Tibial artery (tissue), 4 donors: ENCODE results near the gene EDN2.

Experiments used
- DNase-seq, 2 donors: peaks; one replicate each; pipeline ENCODE4 v3.0.0-alpha.2; 2019
- H3K27ac ChIP-seq, 2 donors: fragments of 200-600 bp; sonication (generic) in 1 of 2; 1 replicate in 1 of 2; 2 replicates in 1 of 2; pipeline ENCODE4 v1.5.1; 2018 to 2019; ENCODE audit warnings: mild to moderate bottlenecking in 1 of 2
- H3K27me3 ChIP-seq, 2 donors: fragments of 200-600 bp; sonication (generic) in 1 of 2; one replicate each; pipeline versions ENCODE4 v1.5.1 to v1.6.0; 2016 to 2019
- H3K36me3 ChIP-seq, 3 donors: fragments of 200-600 bp; sonication (generic) in 2 of 3; one replicate each; pipeline ENCODE4 v1.5.1; 2016 to 2019; ENCODE audit warnings: mild to moderate bottlenecking in 2 of 3
- H3K4me1 ChIP-seq, 4 donors: fragments of 200-600 bp; sonication (generic) in 2 of 4; 1 replicate in 3 of 4; 2 replicates in 1 of 4; pipeline ENCODE4 v1.5.1; 2016 to 2019
- H3K4me3 ChIP-seq, 2 donors: fragments of 200-600 bp; sonication (generic) in 1 of 2; 1 replicate in 1 of 2; 2 replicates in 1 of 2; pipeline ENCODE4 v1.5.1; 2018 to 2019; ENCODE audit warnings: mild to moderate bottlenecking in 2 of 2
- H3K9me3 ChIP-seq, 3 donors: fragments of 200-600 bp; sonication (generic) in 1 of 3; one replicate each; pipeline ENCODE4 v1.5.1; 2016 to 2019
- CTCF ChIP-seq, 2 experiments: fragments of 200-600 bp in 1 of 2; fragments of 450-650 bp in 1 of 2; IDR thresholded peaks; one replicate each; pipeline ENCODE4 v1.5.1; 2017 to 2019; ENCODE audit warnings: antibody characterized with exemption in 2 of 2, mild to moderate bottlenecking in 1 of 2, moderate library complexity in 1 of 2
- intact Hi-C: fragments of 100-400 bp; cut with DNase I; formaldehyde crosslinking; loops from one replicate; pipeline ENCODE4 v1.15.0; 2023; ENCODE audit warnings: low total_unique reads

The EDN2 gene

GRCh38 chr1:41515131-41515678, 30.7 kb upstream of the EDN2 start:
- Histone ChIP-seq H3K36me3 (peaks cover 0 to 29% (median 0%) of the 10 kb centered on the region in 3 donors), H3K4me1 (peaks cover 6 to 28% (median 18%) of the 10 kb centered on the region in 4 donors), H3K27ac (no peak overlapping the region), H3K4me3 (no peak overlapping the region), H3K9me3 (no peaks in the 10 kb centered on the region), H3K27me3 (no peaks in the 10 kb centered on the region)
- intact Hi-C loops: loop anchor here (10.0 kb wide), 1 partner anchor 150 kb away; no protein-coding TSS in a partner anchor
- no peak for TF ChIP-seq CTCF (IDR thresholded peaks at IDR 0.05)
- no peak for DNase-seq

- Histone ChIP-seq H3K36me3 (peaks cover 0 to 32% (median 0%) of the 10 kb centered on the region in 3 donors), H3K9me3 (no peaks in the 10 kb centered on the region), H3K4me1 (peaks cover 6 to 28% (median 18%) of the 10 kb centered on the region in 4 donors), H3K27me3 (no peaks in the 10 kb centered on the region), H3K4me3 (no peak overlapping the region), H3K27ac (no peak overlapping the region)
- no peak for DNase-seq
- no peak for TF ChIP-seq CTCF (IDR thresholded peaks at IDR 0.05)
- intact Hi-C loops: loop anchor here (10.0 kb wide), 1 partner anchor 150 kb away; no protein-coding TSS in a partner anchor
Measured at GRCh38 chr1:41514381-41514780, 29.9 kb upstream of the EDN2 start.

- no peak for DNase-seq
- intact Hi-C loops: loop anchor here (10.0 kb wide), 1 partner anchor 151 kb away; no protein-coding TSS in a partner anchor
Measured at GRCh38 chr1:41513383-41513735, 28.9 kb upstream of the EDN2 start.

GRCh38 chr1:41512701-41513382, 28.4 kb upstream of the EDN2 start:
- no peak overlapping the region for H3K27ac ChIP-seq
- no peaks in the 10 kb centered on the region for H3K27me3 ChIP-seq
- peaks cover 0 to 32% (median 0%) of the 10 kb centered on the region in 3 donors for H3K36me3 ChIP-seq
- no peak overlapping the region for H3K4me3 ChIP-seq
- intact Hi-C loops: loop anchor here (10.0 kb wide), 1 partner anchor 152 kb away; no protein-coding TSS in a partner anchor
- DNase-seq: no peak
- H3K9me3 ChIP-seq: no peaks in the 10 kb centered on the region
- no peak for TF ChIP-seq CTCF (IDR thresholded peaks at IDR 0.05)
- H3K4me1 ChIP-seq: peaks cover 6 to 28% (median 18%) of the 10 kb centered on the region in 4 donors

More at GRCh38 chr1:41513383-41513735, 28.9 kb upstream of the EDN2 start:
- peaks cover 6 to 28% (median 18%) of the 10 kb centered on the region in 4 donors for H3K4me1 ChIP-seq
- H3K27ac ChIP-seq: no peak overlapping the region
- peaks cover 0 to 32% (median 0%) of the 10 kb centered on the region in 3 donors for H3K36me3 ChIP-seq
- H3K4me3 ChIP-seq: no peak overlapping the region
- H3K9me3 ChIP-seq: no peaks in the 10 kb centered on the region
- no peak for TF ChIP-seq CTCF (IDR thresholded peaks at IDR 0.05)
- no peaks in the 10 kb centered on the region for H3K27me3 ChIP-seq

GRCh38 chr1:41511239-41511540, 26.7 kb upstream of the EDN2 start:
- intact Hi-C loops: loop anchor here (10.0 kb wide), 1 partner anchor 154 kb away; no protein-coding TSS in a partner anchor
- H3K36me3 ChIP-seq: peaks cover 0 to 32% (median 0%) of the 10 kb centered on the region in 3 donors
- no peak for TF ChIP-seq CTCF (IDR thresholded peaks at IDR 0.05)

More at GRCh38 chr1:41511239-41511540, 26.7 kb upstream of the EDN2 start:
- DNase-seq: no peak
- H3K27me3 ChIP-seq: no peaks in the 10 kb centered on the region
- no peak overlapping the region for H3K27ac ChIP-seq
- H3K4me3 ChIP-seq: no peak overlapping the region
- H3K9me3 ChIP-seq: no peaks in the 10 kb centered on the region
- H3K4me1 ChIP-seq: peaks cover 0 to 18% (median 10%) of the 10 kb centered on the region in 4 donors
